Measurements from ENCODE around the gene PSMB7.
A peak's percentile ranks its signal among the peaks of the same experiment; 100 is the strongest.

Gene PSMB7

DNA sequence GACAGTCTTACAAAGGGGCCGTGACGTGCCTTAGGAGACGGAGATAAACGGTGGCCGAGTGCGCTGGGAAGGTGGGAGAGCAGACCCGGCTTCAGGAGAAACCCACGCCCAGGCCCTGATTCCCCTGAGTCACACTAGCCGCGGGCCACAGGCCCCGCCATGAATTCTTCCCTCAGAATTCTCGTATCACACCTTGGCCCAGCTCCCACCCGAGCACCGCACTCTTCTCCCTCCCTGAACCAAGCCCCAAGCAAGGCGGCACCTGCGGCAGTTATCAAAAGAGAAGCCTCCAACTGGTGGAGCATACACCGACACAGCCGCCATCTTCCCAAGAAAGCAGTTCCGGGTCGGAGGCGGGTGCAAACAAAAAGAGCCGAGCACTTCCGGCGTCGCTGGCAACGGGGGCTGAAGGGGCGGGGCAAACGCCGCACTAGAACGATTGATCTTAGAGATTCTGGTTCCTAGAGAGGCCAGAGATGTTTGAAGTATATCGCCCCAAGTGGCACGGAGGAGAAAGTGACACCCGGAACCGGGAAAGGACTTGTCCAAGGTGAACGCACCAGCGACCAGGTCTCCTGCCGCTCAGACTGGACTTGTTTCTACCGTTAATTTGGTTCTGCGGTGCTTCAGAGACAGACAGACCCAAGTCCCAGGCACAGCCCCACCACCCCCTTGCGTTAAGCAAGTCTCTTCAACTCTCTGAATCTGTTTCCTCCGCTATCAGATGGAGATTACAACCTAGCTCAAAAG, at the start of gene PSMB7:
TSS of gene PSMB7 (minus strand) at position 341 of the 750 bp plus-strand sequence. CDS start at position 324, 17 bp downstream.
- H2AFZ ChIP-seq (ENCODE audit: low read depth, low read length), result peak within 1 kb of the TSS; percentile 99

DNA sequence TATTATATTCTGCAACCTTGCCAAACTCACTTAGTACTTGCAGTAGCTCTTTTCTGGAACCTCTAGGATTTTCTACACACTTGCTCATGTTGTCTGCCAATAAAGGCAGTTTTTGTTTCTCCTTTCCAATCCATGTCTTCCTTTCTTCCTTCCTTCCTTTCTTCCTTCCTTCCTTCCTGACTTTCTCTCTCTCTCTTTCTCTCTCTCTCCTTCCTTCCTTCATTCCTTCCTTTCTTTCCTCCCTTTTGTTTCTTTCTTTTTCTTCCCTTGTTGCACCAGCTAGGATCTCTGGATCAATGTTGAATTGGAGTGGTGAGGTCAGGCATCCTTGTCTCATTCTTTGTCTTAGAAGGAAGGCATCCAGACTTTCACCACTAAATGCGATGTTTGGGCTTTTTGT, 47.5 kb upstream of the PSMB7 start:
- TF ChIP-seq, protein P1, sequence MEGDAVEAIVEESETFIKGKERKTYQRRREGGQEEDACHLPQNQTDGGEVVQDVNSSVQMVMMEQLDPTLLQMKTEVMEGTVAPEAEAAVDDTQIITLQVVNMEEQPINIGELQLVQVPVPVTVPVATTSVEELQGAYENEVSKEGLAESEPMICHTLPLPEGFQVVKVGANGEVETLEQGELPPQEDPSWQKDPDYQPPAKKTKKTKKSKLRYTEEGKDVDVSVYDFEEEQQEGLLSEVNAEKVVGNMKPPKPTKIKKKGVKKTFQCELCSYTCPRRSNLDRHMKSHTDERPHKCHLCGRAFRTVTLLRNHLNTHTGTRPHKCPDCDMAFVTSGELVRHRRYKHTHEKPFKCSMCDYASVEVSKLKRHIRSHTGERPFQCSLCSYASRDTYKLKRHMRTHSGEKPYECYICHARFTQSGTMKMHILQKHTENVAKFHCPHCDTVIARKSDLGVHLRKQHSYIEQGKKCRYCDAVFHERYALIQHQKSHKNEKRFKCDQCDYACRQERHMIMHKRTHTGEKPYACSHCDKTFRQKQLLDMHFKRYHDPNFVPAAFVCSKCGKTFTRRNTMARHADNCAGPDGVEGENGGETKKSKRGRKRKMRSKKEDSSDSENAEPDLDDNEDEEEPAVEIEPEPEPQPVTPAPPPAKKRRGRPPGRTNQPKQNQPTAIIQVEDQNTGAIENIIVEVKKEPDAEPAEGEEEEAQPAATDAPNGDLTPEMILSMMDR (IDR thresholded peaks at IDR 0.05; ENCODE audit: low read depth, low read length), result no peak
- TF ChIP-seq EZH2phosphoT487 (IDR thresholded peaks at IDR 0.05; ENCODE audit: low read depth), result no peak
- H3K4me3 ChIP-seq (ENCODE audit: low read length), result no peak overlapping the region
- peaks cover 4% of the 10 kb centered on the region; the same call in 1 of the 2 replicates for H3K27me3 ChIP-seq (ENCODE audit: low read depth, low read length)
- no peak overlapping the region for H3K27ac ChIP-seq (ENCODE audit: low read length)
- H3K36me3 ChIP-seq (replicated peaks; ENCODE audit: low read depth, low read length), result no peaks in the 10 kb centered on the region
- H4K20me1 ChIP-seq (ENCODE audit: insufficient read depth, low read length), result no peaks in the 10 kb centered on the region
- no peak overlapping the region for H3K9ac ChIP-seq (ENCODE audit: low read length)
- H3K79me2 ChIP-seq (ENCODE audit: low read length), result no peaks in the 10 kb centered on the region
- H3K4me2 ChIP-seq (ENCODE audit: low read length), result no peak overlapping the region
- H2AFZ ChIP-seq (ENCODE audit: low read depth, low read length), result no peak overlapping the region
- H3K4me1 ChIP-seq (ENCODE audit: low read length), result no peaks in the 10 kb centered on the region
- H3K9me3 ChIP-seq (ENCODE audit: insufficient read depth, low read length), result no peaks in the 10 kb centered on the region

More for the DNA sequence above, at the start of gene PSMB7:
- no peaks in the 10 kb centered on the region for H4K20me1 ChIP-seq (ENCODE audit: insufficient read depth, low read length)
- TF ChIP-seq, protein P1 (IDR thresholded peaks at IDR 0.05; ENCODE audit: low read depth, low read length), result peak; percentile 76
- TF ChIP-seq EZH2phosphoT487 (IDR thresholded peaks at IDR 0.05; ENCODE audit: low read depth), result no peak
- H3K4me2 ChIP-seq (ENCODE audit: low read length), result peak within 1 kb of the TSS; percentile 78
- H3K9me3 ChIP-seq (ENCODE audit: insufficient read depth, low read length), result no peaks in the 10 kb centered on the region
- H3K9ac ChIP-seq (ENCODE audit: low read length), result peak within 1 kb of the TSS; percentile 77
- peak within 1 kb of the TSS; percentile 94 for H3K4me3 ChIP-seq (ENCODE audit: low read length)
- peaks cover 25% of the 10 kb centered on the region for H3K79me2 ChIP-seq (ENCODE audit: low read length)
- peaks cover 16% of the 10 kb centered on the region for H3K4me1 ChIP-seq (ENCODE audit: low read length)
- H3K36me3 ChIP-seq (replicated peaks; ENCODE audit: low read depth, low read length), result peaks cover 31% of the 10 kb centered on the region
- H3K27ac ChIP-seq (ENCODE audit: low read length), result peak within 1 kb of the TSS; percentile 23
- no peaks in the 10 kb centered on the region for H3K27me3 ChIP-seq (ENCODE audit: low read depth, low read length)

DNA sequence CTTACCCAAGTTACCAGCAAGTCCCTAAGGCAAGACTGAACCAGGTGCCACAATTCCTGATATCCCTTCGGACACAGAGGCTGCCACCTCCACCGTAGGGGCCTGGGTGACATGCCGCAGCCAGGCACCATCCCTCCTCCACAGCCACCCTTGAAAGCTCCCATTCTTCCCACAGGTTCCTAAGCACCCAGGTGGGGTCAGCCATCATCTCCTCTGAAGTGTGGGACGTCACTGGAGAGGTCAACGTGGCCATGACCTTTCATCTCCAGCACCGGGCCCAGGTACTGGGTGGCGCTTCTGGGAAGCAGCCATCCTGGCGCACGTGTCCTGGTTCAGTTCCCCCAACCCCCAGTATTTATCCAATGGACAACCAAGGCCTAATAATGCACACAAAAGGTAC, 43.2 kb upstream of the PSMB7 start:
- no peaks in the 10 kb centered on the region for H3K36me3 ChIP-seq (replicated peaks; ENCODE audit: low read depth, low read length)
- H2AFZ ChIP-seq (ENCODE audit: low read depth, low read length), result no peak overlapping the region
- H3K9me3 ChIP-seq (ENCODE audit: insufficient read depth, low read length), result no peaks in the 10 kb centered on the region
- no peaks in the 10 kb centered on the region for H3K4me1 ChIP-seq (ENCODE audit: low read length)
- no peak overlapping the region for H3K27ac ChIP-seq (ENCODE audit: low read length)
- no peaks in the 10 kb centered on the region for H3K79me2 ChIP-seq (ENCODE audit: low read length)
- no peak overlapping the region for H3K4me3 ChIP-seq (ENCODE audit: low read length)
- peaks cover 3% of the 10 kb centered on the region; the same call in 1 of the 2 replicates for H3K27me3 ChIP-seq (ENCODE audit: low read depth, low read length)
- H4K20me1 ChIP-seq (ENCODE audit: insufficient read depth, low read length), result no peaks in the 10 kb centered on the region
- H3K4me2 ChIP-seq (ENCODE audit: low read length), result no peak overlapping the region
- TF ChIP-seq, protein P1 (IDR thresholded peaks at IDR 0.05; ENCODE audit: low read depth, low read length), result no peak
- TF ChIP-seq EZH2phosphoT487 (IDR thresholded peaks at IDR 0.05; ENCODE audit: low read depth), result no peak
- H3K9ac ChIP-seq (ENCODE audit: low read length), result no peak overlapping the region

DNA sequence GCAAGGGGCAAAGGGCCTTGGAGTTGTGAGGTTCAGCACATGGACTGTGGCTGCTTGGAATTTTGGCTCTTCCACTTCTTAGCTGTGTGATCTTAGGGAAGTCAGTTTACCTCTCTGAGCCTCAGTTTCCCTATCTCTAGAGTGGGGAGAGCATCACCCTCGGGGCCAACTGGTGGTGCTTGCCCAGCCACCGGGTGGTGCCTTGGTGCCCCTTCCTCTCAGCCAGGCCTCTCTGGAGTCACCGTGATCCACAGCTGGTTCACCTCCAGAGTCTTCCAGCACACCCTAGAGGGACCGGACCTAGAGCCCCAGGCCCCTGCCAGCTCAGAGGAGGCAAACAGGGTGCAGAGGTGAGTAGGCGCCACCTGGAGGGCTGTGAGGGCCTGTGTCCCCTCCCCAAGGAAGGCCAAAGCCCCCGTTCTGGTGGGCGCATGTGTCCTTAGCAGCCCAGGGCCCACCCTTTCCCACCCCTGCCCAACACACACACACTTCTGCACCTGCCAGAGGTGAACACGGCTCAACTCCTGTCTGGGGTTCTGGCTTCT, 42.7 kb upstream of the PSMB7 start:
- no peak for TF ChIP-seq EZH2phosphoT487 (IDR thresholded peaks at IDR 0.05; ENCODE audit: low read depth)
- TF ChIP-seq, protein P1 (IDR thresholded peaks at IDR 0.05; ENCODE audit: low read depth, low read length), result peak; percentile 7; the same call in 1 of the 2 replicates
- H3K4me3 ChIP-seq (ENCODE audit: low read length), result no peak overlapping the region

More for the DNA sequence above, 42.7 kb upstream of the PSMB7 start:
- no peak overlapping the region for H3K4me2 ChIP-seq (ENCODE audit: low read length)
- no peaks in the 10 kb centered on the region for H3K36me3 ChIP-seq (replicated peaks; ENCODE audit: low read depth, low read length)
- no peaks in the 10 kb centered on the region for H3K27me3 ChIP-seq (ENCODE audit: low read depth, low read length)
- no peaks in the 10 kb centered on the region for H3K4me1 ChIP-seq (ENCODE audit: low read length)
- no peaks in the 10 kb centered on the region for H3K79me2 ChIP-seq (ENCODE audit: low read length)
- no peak overlapping the region for H2AFZ ChIP-seq (ENCODE audit: low read depth, low read length)
- no peaks in the 10 kb centered on the region for H3K9me3 ChIP-seq (ENCODE audit: insufficient read depth, low read length)
- H4K20me1 ChIP-seq (ENCODE audit: insufficient read depth, low read length), result no peaks in the 10 kb centered on the region
- no peak overlapping the region for H3K9ac ChIP-seq (ENCODE audit: low read length)
- no peak overlapping the region for H3K27ac ChIP-seq (ENCODE audit: low read length)
